Activated T-cell treated with anti-CD3 and anti-CD28 coated beads, Interleukin-2, amount 50 U/mL, for 24 hours (primary cell): ENCODE data around the gene ADD1.
A peak's percentile ranks its signal among the peaks of the same experiment; 100 is the strongest.

Source experiments
- DNase-seq: peaks from one replicate; pipeline ENCODE4 v3.0.0-alpha.2; 2020
- H3K27ac Mint-ChIP-seq: 2 replicates; pipeline ENCODE4 v1.8.0; 2020; ENCODE audit warnings: mild to moderate bottlenecking, mixed read lengths
- H3K27me3 Mint-ChIP-seq: 2 replicates; pipeline ENCODE4 v1.8.0; 2020; ENCODE audit warnings: mixed read lengths
- H3K36me3 Mint-ChIP-seq: 2 replicates; pipeline ENCODE4 v1.8.0; 2020; ENCODE audit warnings: low read depth, mixed read lengths
- H3K4me1 Mint-ChIP-seq: 2 replicates; pipeline ENCODE4 v1.8.0; 2020; ENCODE audit warnings: low read depth, mixed read lengths
- H3K4me3 Mint-ChIP-seq: 2 replicates; pipeline ENCODE4 v1.8.0; 2020; ENCODE audit warnings: mild to moderate bottlenecking, moderate library complexity, mixed read lengths
- H3K9me3 Mint-ChIP-seq: 2 replicates; pipeline ENCODE4 v1.8.0; 2020; ENCODE audit warnings: mixed read lengths

Gene ADD1

DNA sequence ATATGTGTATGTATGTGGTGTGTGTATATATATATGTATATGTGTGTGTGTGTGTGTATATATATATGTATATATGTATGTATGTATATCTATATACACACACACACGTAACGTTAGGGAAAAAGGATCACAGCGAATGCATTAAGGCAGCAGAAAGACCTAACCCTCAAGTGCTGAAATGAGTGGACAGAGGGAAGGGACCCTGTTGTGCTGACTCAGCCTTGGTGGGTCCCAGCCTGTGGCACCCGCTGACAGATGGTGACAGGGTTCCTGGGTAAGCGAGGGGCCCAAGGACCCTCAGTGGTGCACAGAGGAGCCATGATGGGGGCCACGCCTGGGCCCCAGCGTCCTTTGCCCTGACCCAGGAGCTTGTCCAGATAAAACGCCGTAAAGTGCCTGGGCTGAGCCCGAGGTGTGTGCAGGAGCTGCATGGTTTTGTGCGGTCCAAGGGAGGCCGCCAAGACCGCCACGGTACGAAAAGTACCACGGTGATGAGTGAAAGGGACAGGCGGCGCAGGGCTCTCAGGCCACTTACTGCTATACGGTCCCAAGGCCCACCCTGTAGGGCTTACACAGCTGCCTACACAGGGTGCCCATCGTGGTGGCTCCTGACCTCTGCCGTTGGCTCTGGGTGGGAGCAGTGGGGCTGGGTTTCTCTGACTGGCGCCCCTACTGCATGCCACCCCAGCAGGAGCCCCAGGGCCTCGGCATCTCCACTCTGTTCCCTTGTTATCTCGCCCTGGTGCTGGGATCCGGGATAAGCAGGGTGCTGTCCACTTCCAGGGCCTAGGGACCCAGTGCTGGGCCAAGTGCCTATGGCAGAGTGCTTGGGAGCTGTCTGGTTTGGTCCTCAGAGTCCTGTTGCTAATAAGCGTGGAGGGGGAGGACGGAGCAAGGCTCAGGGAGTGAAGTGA lies 40.8 kb upstream of the ADD1 start:
- Mint-ChIP-seq H3K36me3 (peaks cover 4% of the 10 kb centered on the region), H3K27me3 (no peaks in the 10 kb centered on the region), H3K4me3 (no peak overlapping the region), H3K4me1 (peaks cover 34% of the 10 kb centered on the region), H3K27ac (no peak overlapping the region), H3K9me3 (no peaks in the 10 kb centered on the region)
- no peak for DNase-seq

DNA sequence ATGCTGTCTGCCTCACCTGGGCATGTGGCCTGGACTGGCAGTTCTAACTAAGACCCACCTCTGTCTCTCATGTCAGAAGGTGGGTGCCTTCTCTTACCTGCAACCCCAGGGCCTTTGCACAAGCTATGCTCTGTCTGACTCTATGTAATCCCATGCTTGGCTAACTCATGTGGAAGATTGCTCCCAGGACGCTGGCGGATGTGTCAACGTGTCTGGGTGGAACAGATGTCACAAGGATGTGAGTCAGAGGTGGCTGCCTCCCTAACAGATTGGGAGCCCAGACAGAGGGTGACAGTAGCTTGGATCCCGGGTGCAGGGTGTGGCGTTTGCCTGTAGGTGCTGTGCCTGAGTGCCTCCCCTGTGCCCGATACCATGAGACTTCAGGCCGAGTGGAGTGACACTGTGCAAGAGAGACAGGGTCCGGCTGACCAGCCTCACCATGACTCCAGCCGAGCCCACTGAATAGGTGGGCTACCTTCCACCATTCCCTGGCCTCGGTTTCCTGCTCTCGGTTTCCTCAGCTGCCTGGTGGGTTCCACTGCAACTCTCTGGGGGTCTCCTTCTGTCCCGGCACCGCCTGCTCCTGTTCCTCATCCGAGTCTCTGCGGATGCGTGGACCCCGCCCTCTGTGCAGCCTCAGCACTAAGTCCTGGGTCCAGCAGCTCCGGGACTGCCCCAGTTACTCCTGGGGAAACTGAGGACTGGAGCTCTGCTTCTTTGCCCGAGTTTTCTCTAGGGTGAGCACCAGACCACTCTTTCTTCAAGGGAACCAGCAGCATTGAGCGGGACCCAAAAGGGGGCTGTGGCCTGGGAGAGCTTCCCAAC lies 39.8 kb upstream of the ADD1 start:
- Mint-ChIP-seq H3K27me3 (no peaks in the 10 kb centered on the region), H3K27ac (no peak overlapping the region), H3K36me3 (peaks cover 1% of the 10 kb centered on the region), H3K4me1 (peaks cover 25% of the 10 kb centered on the region), H3K9me3 (no peaks in the 10 kb centered on the region), H3K4me3 (no peak overlapping the region)
- no peak for DNase-seq

DNA sequence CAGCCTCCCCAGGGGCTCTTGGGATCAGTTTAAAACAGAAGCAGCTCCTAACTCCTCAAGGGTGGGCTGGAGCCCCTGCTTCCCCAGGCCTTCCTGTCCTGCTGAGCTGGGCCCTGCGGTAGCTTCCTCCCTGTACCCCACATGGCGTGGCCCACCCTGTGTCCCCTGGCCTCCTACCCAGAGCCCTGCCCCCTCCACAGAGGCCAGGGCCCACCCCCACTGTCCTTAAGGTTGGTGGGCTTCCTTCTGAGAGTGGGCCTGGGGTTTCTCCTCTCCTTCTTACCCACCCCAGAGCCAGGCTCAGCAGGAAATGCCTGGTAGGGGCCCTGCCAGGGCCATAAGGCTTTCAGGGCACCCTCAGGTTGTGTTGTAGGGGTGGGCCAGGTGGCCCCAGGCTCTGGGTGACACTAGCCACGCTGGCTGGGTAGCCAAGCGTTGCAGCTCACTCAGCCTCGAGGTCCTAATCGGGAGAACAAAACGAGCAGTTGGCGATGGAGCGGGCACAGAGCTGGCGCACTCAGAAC lies 39.1 kb upstream of the ADD1 start:
- no peak overlapping the region for H3K4me3 Mint-ChIP-seq
- DNase-seq: no peak
- peaks cover 18% of the 10 kb centered on the region for H3K4me1 Mint-ChIP-seq
- H3K36me3 Mint-ChIP-seq: peaks cover 1% of the 10 kb centered on the region
- H3K9me3 Mint-ChIP-seq: no peaks in the 10 kb centered on the region
- H3K27ac Mint-ChIP-seq: no peak overlapping the region
- H3K27me3 Mint-ChIP-seq: no peaks in the 10 kb centered on the region

- peaks cover 14% of the 10 kb centered on the region for H3K4me1 Mint-ChIP-seq
- no peak overlapping the region for H3K27ac Mint-ChIP-seq
- H3K27me3 Mint-ChIP-seq: no peaks in the 10 kb centered on the region
- DNase-seq: no peak
- peaks cover 1% of the 10 kb centered on the region for H3K36me3 Mint-ChIP-seq
- H3K4me3 Mint-ChIP-seq: no peak overlapping the region
- H3K9me3 Mint-ChIP-seq: no peaks in the 10 kb centered on the region
Observed at GRCh38 chr4:2804973-2805501, 38.6 kb upstream of the ADD1 start.

- no peak overlapping the region for H3K4me3 Mint-ChIP-seq
- peaks cover 1% of the 10 kb centered on the region for H3K36me3 Mint-ChIP-seq
- DNase-seq: no peak
- H3K9me3 Mint-ChIP-seq: no peaks in the 10 kb centered on the region
- H3K27ac Mint-ChIP-seq: no peak overlapping the region
- peaks cover 8% of the 10 kb centered on the region for H3K4me1 Mint-ChIP-seq
- H3K27me3 Mint-ChIP-seq: no peaks in the 10 kb centered on the region
Observed at GRCh38 chr4:2805712-2806389, 37.8 kb upstream of the ADD1 start.

GRCh38 chr4:2806390-2807355 lies 37.0 kb upstream of the ADD1 start:
- H3K4me1 Mint-ChIP-seq: peaks cover 4% of the 10 kb centered on the region

DNA sequence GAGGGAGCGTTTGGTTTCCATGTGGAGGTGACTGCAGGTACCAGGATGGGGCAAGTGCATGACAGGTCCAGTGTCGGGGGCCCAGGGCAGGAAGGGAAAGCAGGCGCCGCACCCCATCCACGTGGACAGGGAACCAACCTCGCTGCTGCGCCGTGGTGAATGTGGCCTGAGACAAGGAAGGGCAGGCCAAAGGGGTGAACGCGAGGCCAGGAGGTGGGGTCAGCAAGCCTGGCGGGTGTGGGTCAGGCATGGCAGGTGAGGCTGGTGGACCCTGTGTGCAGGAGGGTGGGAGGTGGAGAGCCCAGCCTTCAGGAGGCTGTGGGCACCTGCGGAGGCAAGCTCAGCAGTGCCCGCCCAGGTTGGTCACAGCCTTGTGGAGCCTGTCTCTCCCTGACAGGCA lies 36.1 kb upstream of the ADD1 start:
- peaks cover 8% of the 10 kb centered on the region for H3K36me3 Mint-ChIP-seq
- H3K4me3 Mint-ChIP-seq: no peak overlapping the region
- H3K27ac Mint-ChIP-seq: peak overlapping the region; percentile 2
- no peaks in the 10 kb centered on the region for H3K27me3 Mint-ChIP-seq
- peaks cover 8% of the 10 kb centered on the region for H3K4me1 Mint-ChIP-seq
- no peaks in the 10 kb centered on the region for H3K9me3 Mint-ChIP-seq
- DNase-seq: no peak

More at GRCh38 chr4:2806390-2807355, 37.0 kb upstream of the ADD1 start:
- DNase-seq: no peak
- Mint-ChIP-seq H3K27me3 (no peaks in the 10 kb centered on the region), H3K9me3 (no peaks in the 10 kb centered on the region), H3K36me3 (peaks cover 2% of the 10 kb centered on the region), H3K4me3 (no peak overlapping the region), H3K27ac (no peak overlapping the region)

DNA sequence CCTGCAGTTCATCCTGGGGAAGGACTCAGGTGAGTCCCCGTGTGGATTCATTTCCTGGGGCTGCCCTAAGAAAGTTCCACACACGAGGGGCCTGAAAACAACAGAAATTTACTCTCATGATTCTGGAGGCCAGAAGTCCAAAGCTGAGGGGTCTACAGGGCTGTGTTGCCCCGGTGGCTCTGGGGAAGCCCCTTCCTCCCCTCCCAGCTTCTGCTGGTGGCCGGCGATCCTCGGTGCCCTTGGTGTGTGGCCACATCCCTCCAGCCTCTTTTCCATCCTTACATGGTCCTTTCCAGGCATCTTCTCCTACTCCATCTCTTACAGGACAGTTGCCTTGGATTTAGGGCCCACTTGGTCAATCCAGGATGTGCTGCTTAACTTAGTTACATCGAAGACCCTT lies 35.6 kb upstream of the ADD1 start:
- no peaks in the 10 kb centered on the region for H3K9me3 Mint-ChIP-seq
- peaks cover 12% of the 10 kb centered on the region for H3K4me1 Mint-ChIP-seq
- no peak overlapping the region for H3K4me3 Mint-ChIP-seq
- H3K27me3 Mint-ChIP-seq: no peaks in the 10 kb centered on the region
- H3K36me3 Mint-ChIP-seq: peaks cover 12% of the 10 kb centered on the region
- no peak overlapping the region for H3K27ac Mint-ChIP-seq
- no peak for DNase-seq

DNA sequence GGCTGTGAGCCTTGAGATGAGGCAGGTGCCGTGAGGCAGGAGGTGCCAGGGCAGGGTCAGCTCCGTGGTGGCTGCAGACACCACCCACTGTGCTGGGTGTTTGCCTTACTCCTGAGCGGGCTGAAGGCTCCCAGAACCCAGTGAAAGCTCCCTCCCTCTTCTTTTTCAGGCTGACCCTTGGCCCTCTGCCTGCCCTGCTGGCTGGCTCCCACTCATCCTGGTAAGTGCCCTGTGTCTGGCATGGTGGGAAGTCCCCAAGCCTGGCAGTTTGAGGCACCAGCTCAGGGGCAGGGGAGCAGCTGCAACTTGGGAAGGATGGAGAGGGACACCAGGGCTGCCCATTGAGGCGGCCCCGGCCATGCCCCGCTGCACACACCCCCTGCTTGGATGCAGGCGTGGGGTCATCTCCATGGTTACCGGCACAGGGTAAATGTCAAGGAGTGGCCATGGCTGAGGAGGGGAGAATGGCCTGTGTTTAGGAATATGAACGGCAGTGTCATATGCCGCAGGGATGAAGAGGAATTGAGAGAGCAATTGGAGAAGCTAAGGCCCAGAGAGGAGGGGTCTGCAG lies 33.9 kb upstream of the ADD1 start:
- Mint-ChIP-seq H3K9me3 (no peaks in the 10 kb centered on the region), H3K27me3 (no peaks in the 10 kb centered on the region), H3K27ac (peak overlapping the region; percentile 23), H3K36me3 (peaks cover 29% of the 10 kb centered on the region), H3K4me1 (peaks cover 29% of the 10 kb centered on the region), H3K4me3 (no peak overlapping the region)
- DNase-seq: no peak

GRCh38 chr4:2810388-2810787 lies 33.3 kb upstream of the ADD1 start:
- Mint-ChIP-seq H3K4me1 (peaks cover 36% of the 10 kb centered on the region), H3K4me3 (no peak overlapping the region), H3K27ac (peak overlapping the region; percentile 99), H3K36me3 (peaks cover 36% of the 10 kb centered on the region), H3K27me3 (no peaks in the 10 kb centered on the region), H3K9me3 (no peaks in the 10 kb centered on the region)
- DNase-seq: no peak

GRCh38 chr4:2811830-2812611 lies 31.6 kb upstream of the ADD1 start:
- H3K4me1 Mint-ChIP-seq: peaks cover 49% of the 10 kb centered on the region
- H3K36me3 Mint-ChIP-seq: peaks cover 51% of the 10 kb centered on the region
- H3K4me3 Mint-ChIP-seq: peak overlapping the region; percentile 94
- H3K9me3 Mint-ChIP-seq: peaks cover 2% of the 10 kb centered on the region
- peak overlapping the region; percentile 99 for H3K27ac Mint-ChIP-seq
- H3K27me3 Mint-ChIP-seq: no peaks in the 10 kb centered on the region
- DNase-seq: peak; percentile 78

DNA sequence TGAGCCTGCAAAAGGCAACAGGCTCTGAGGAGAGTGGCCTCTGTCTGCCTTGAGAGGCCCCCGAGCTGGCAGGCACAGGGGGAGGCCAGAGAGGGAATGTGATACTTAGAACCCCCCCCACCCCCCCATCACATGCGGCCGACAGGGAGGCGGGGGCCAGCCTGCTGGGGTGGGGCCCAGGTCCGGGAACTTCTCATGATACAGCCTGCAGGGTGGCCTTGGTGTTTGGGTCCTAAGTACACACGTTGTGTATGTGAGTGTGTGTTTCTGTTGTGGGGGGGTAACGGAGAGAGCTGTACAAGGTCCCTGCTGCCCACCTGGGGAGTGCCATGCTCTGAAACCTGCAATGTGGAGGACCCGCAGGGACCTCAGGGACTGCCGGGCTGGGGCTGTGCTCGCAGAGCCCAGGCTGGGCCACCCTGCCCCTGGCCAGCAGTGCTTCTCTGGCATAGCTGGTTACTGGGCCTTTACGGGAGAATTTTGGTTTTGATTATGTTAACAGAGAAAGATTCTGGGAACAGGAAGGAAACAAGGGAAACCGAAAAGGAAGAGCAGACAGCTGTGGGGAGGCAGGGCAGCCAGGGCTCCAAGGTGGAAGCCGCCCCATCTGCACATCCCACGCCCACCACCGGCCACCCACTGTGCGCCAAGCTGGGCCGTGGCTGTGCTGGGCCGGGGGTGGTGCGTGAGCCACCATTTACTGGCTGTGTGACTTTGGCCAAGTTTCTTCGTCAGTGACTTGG lies 30.9 kb upstream of the ADD1 start:
- peak overlapping the region; percentile 99 for H3K27ac Mint-ChIP-seq
- H3K4me3 Mint-ChIP-seq: peak overlapping the region; percentile 94
- peaks cover 2% of the 10 kb centered on the region for H3K9me3 Mint-ChIP-seq
- H3K4me1 Mint-ChIP-seq: peaks cover 57% of the 10 kb centered on the region
- no peaks in the 10 kb centered on the region for H3K27me3 Mint-ChIP-seq
- DNase-seq: peak; percentile 70
- peaks cover 51% of the 10 kb centered on the region for H3K36me3 Mint-ChIP-seq
